H1 (cell line): Measurements from ENCODE around the gene DRC1. TPM values are rescaled to one million over a fixed set of nuclear protein-coding genes. Genes with fewer than 3 reads are reported as not detected.

ENCODE experiments used
- CTCF ChIA-PET: fragments of 300-600 bp; sonication (Branson Sonifier 250); formaldehyde crosslinking; loops from one replicate; lab custom pipeline; 2021; ENCODE audit not compliant: partially characterized antibody; lab: Charles Lee
- POLR2A ChIA-PET: fragments of 300-600 bp; sonication (Branson Sonifier 250); formaldehyde crosslinking; loops from one replicate; lab custom pipeline; 2021; ENCODE audit warnings: inconsistent platforms; ENCODE audit not compliant: partially characterized antibody; lab: Charles Lee
- DNase-seq, 2 experiments: peaks; one replicate each; pipeline versions ENCODE4 v3.0.0 to v3.0.0-alpha.2; 2010 to 2022; ENCODE audit warnings: low spot score in 2 of 2, low read depth in 1 of 2, mixed read lengths in 1 of 2
- FAIRE-seq: peaks from 2 replicates; lab custom pipeline; 2011; peaks lifted over from hg19 to GRCh38; lab: Jason Lieb, UNC
- H2AFZ ChIP-seq: 2 replicates; pipeline ENCODE4 v1.8.1; 2012; ENCODE audit warnings: low read length, inconsistent platforms
- H2AK5ac ChIP-seq: 2 replicates; pipeline ENCODE4 v1.6.1; 2013; ENCODE audit warnings: low read depth, low read length
- H2BK120ac ChIP-seq: replicated peaks from 2 replicates; pipeline ENCODE3; 2013; ENCODE audit warnings: low read depth, low read length, inconsistent platforms
- H2BK12ac ChIP-seq: 2 replicates; pipeline ENCODE4 v1.6.1; 2013; ENCODE audit warnings: low read depth, low read length
- H2BK15ac ChIP-seq: 2 replicates; pipeline ENCODE4 v1.6.1; 2013; ENCODE audit warnings: low read length
- H2BK20ac ChIP-seq: 2 replicates; pipeline ENCODE4 v1.6.1; 2013; ENCODE audit warnings: low read length
- H2BK5ac ChIP-seq: 2 replicates; pipeline ENCODE4 v1.6.1; 2013; ENCODE audit warnings: low read depth, low read length
- H3K14ac ChIP-seq: 2 replicates; pipeline ENCODE4 v1.6.1; 2013; ENCODE audit warnings: inconsistent platforms; ENCODE audit not compliant: insufficient read length
- H3K18ac ChIP-seq: 2 replicates; pipeline ENCODE4 v1.6.1; 2013; ENCODE audit warnings: low read length; ENCODE audit errors: extremely low read depth
- H3K23ac ChIP-seq: 2 replicates; pipeline ENCODE4 v1.6.1; 2013; ENCODE audit warnings: inconsistent platforms; ENCODE audit not compliant: insufficient read length
- H3K23me2 ChIP-seq: 2 replicates; pipeline ENCODE4 v1.6.1; 2013; ENCODE audit warnings: low read depth, low read length
- H3K27ac ChIP-seq: 2 replicates; pipeline ENCODE4 v1.6.1; 2011; ENCODE audit warnings: low read depth, low read length, inconsistent platforms
- H3K27me3 ChIP-seq, 4 experiments: replicated peaks in 1 of 4; 1 replicate in 1 of 4; 2 replicates in 3 of 4; pipeline versions ENCODE4 v1.6.1 to v1.8.1; 2011 to 2013; ENCODE audit warnings: low read length in 3 of 4, mild to moderate bottlenecking in 3 of 4, inconsistent platforms in 2 of 4, mixed read lengths in 2 of 4, moderate library complexity in 1 of 4; ENCODE audit not compliant: control insufficient read depth in 3 of 4, insufficient read depth in 3 of 4; ENCODE audit errors: extremely low read depth in 1 of 4
- H3K36me3 ChIP-seq, 4 experiments: 2 replicates each; pipeline versions ENCODE4 v1.6.1 to v1.8.1; 2011 to 2013; ENCODE audit warnings: mild to moderate bottlenecking in 4 of 4, low read length in 3 of 4, moderate library complexity in 2 of 4, control low read depth in 1 of 4, inconsistent platforms in 1 of 4; ENCODE audit not compliant: insufficient read depth in 4 of 4, control insufficient read depth in 2 of 4
- H3K4ac ChIP-seq: replicated peaks from 2 replicates; pipeline ENCODE3; 2013; ENCODE audit warnings: low read length, low read depth, mixed read lengths, inconsistent platforms; ENCODE audit not compliant: insufficient read length
- H3K4me1 ChIP-seq, 4 experiments: replicated peaks in 1 of 4; 1 replicate in 1 of 4; 2 replicates in 3 of 4; pipeline versions ENCODE4 v1.6.1 to v1.8.1; 2011 to 2013; ENCODE audit warnings: low read length in 3 of 4, inconsistent platforms in 2 of 4, mixed read lengths in 1 of 4; ENCODE audit not compliant: insufficient read depth in 4 of 4, control insufficient read depth in 3 of 4
- H3K4me2 ChIP-seq, 2 experiments: 2 replicates each; pipeline versions ENCODE4 v1.6.1 to v1.8.1; 2011 to 2013; ENCODE audit warnings: low read depth in 2 of 2, low read length in 2 of 2, control low read depth in 1 of 2, inconsistent platforms in 1 of 2, mild to moderate bottlenecking in 1 of 2; ENCODE audit not compliant: insufficient read depth in 1 of 2
- H3K4me3 ChIP-seq, 4 experiments: fragments of 200-600, 300-600 bp in 1 of 4; sonication (generic), shearing (Covaris generic), sonication (Bioruptor Twin) in 1 of 4; 2 replicates each; pipeline versions ENCODE4 v1.5.1 to v1.8.1; 2011 to 2016; ENCODE audit warnings: low read length in 4 of 4, low read depth in 3 of 4, control low read depth in 2 of 4, inconsistent platforms in 2 of 4, mild to moderate bottlenecking in 2 of 4, mixed read lengths in 1 of 4, moderate library complexity in 1 of 4; ENCODE audit not compliant: insufficient read depth in 2 of 4; ENCODE audit errors: extremely low read depth in 1 of 4
- H3K56ac ChIP-seq: replicated peaks from 2 replicates; pipeline ENCODE3; 2013; ENCODE audit warnings: low read depth, mild to moderate bottlenecking, mixed read lengths, low read length, inconsistent platforms; ENCODE audit not compliant: insufficient read length
- H3K79me1 ChIP-seq: 2 replicates; pipeline ENCODE4 v1.6.1; 2013; ENCODE audit warnings: low read depth, low read length, control low read depth
- H3K79me2 ChIP-seq, 2 experiments: 2 replicates each; pipeline versions ENCODE4 v1.6.1 to v1.8.1; 2012 to 2013; ENCODE audit warnings: low read length in 2 of 2, mild to moderate bottlenecking in 2 of 2, inconsistent platforms in 1 of 2; ENCODE audit not compliant: insufficient read depth in 2 of 2, control insufficient read depth in 1 of 2
- H3K9ac ChIP-seq, 4 experiments: replicated peaks in 1 of 4; 1 replicate in 1 of 4; 2 replicates in 3 of 4; pipeline versions ENCODE4 v1.6.1 to v1.8.1; 2011 to 2013; ENCODE audit warnings: low read depth in 3 of 4, low read length in 3 of 4, control low read depth in 2 of 4, mild to moderate bottlenecking in 2 of 4, moderate library complexity in 2 of 4, inconsistent platforms in 1 of 4; ENCODE audit errors: extremely low read depth in 1 of 4
- H3K9me3 ChIP-seq, 2 experiments: 2 replicates each; pipeline versions ENCODE4 v1.6.1 to v1.8.1; 2012 to 2013; ENCODE audit warnings: mild to moderate bottlenecking in 2 of 2, moderate library complexity in 2 of 2, control low read depth in 1 of 2, inconsistent platforms in 1 of 2, low read depth in 1 of 2, low read length in 1 of 2, mixed read lengths in 1 of 2; ENCODE audit not compliant: insufficient read depth in 2 of 2
- H4K20me1 ChIP-seq, 2 experiments: replicated peaks in 1 of 2; 2 replicates each; pipeline versions ENCODE3 to v1.8.1; 2011 to 2013; ENCODE audit warnings: inconsistent platforms in 2 of 2, low read length in 2 of 2, mild to moderate bottlenecking in 1 of 2; ENCODE audit not compliant: insufficient read depth in 2 of 2, control insufficient read depth in 1 of 2
- H4K5ac ChIP-seq: 2 replicates; pipeline ENCODE4 v1.6.1; 2013; ENCODE audit warnings: low read length, low read depth, mixed read lengths, inconsistent platforms; ENCODE audit not compliant: insufficient read length
- H4K8ac ChIP-seq: 2 replicates; pipeline ENCODE4 v1.8.0; 2013; ENCODE audit warnings: mild to moderate bottlenecking, moderate library complexity, low read length, inconsistent platforms; ENCODE audit not compliant: insufficient read depth; ENCODE audit errors: extremely low read depth
- H4K91ac ChIP-seq: replicated peaks from 2 replicates; pipeline ENCODE3; 2013; ENCODE audit warnings: low read length, mixed read lengths, inconsistent platforms; ENCODE audit not compliant: insufficient read length
- CHD1 ChIP-seq: IDR thresholded peaks from 2 replicates; pipeline ENCODE4 v1.6.1; 2012; ENCODE audit warnings: low read depth, low read length, improper control_type of control experiment
- RXRA ChIP-seq: IDR thresholded peaks from 2 replicates; pipeline ENCODE4 v1.6.1; 2011; ENCODE audit warnings: low read depth, mild to moderate bottlenecking, low read length, moderate library complexity; ENCODE audit not compliant: insufficient read depth
- WGBS, 2 experiments: shearing (Covaris generic) in 1 of 2; methylation state at CpG; one replicate each; pipeline versions ENCODE4 v1.1.6 to v1.1.7; 2013 to 2015; ENCODE audit warnings: low lambda C conversion rate in 2 of 2, mixed read lengths in 2 of 2, inconsistent platforms in 1 of 2, low coverage in 1 of 2, missing lambda C conversion rate in 1 of 2; ENCODE audit not compliant: insufficient replicate concordance in 2 of 2, insufficient coverage in 1 of 2, insufficient read length in 1 of 2; ENCODE audit errors: extremely low coverage in 1 of 2, missing lambda C conversion rate in 1 of 2; 5-methylcytosine and 5-hydroxymethylcytosine counted together
- polyA plus RNA-seq, 7 experiments: library from polyadenylated mRNA; depleted of rRNA in 3 of 7; stranded (reverse) in 5 of 7; unstranded in 2 of 7; fragments of >200 nt in 5 of 7; fragments of 200-250 nt in 2 of 7; gene quantifications; 1 replicate in 5 of 7; 2 replicates in 1 of 7; 4 replicates in 1 of 7; pipeline versions ENCODE4 v1.2.1 to v1.2.3, GENCODE V29; 2011 to 2013; ENCODE audit warnings: missing spikeins in 2 of 7, mixed read lengths in 2 of 7
- total RNA-seq: library from RNA; stranded (reverse); fragmentation: NEBNext Ultra II Directional; extraction: Animal tissue kit (Norgen Biotek cat#: 25700); gene quantifications from 2 replicates; pipeline ENCODE4 v1.2.1, GENCODE V29; 2021

The DRC1 gene
- total and polyA plus RNA-seq, 2 of the 8 experiments (the other 6 are each of a cell fraction or from before 2014, with no cell fraction given) = 0.08 TPM; not detected in 1

DNA sequence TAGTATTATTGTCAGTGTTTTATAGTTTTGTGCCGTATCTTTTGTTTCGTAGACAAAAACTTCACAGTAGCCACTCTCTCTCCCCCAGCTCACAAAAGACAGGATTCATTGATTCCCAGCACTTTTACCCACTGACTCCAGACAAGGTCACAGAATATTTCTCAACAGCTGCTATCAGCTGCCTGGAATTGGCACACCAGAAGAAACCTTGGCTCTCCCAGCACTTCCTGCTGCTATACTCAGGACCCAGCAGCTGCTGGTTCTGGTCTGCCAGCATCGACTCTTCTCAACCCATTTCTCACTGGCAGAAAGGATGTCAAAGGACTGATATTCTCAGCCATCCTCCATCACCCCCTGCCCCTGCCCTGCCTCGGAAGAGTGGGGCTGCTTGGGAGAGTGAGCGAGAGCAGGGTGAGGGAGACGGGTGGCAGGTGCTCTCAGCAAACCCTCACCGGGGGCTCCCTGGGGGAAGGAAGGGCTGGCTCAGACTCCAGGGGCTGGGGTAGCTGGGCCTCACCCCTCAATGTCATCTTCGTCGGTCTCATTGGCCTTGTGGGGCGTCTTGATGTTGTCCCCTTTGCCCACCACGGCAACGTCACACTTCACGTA, 82.3 kb downstream of the DRC1 start:
- H3K4me1 ChIP-seq = no peaks in the 10 kb centered on the region; a peak in 1 of 7 replicates
- H3K23me2 ChIP-seq = peaks cover 5% of the 10 kb centered on the region; the same call in 1 of the 2 replicates
- TF ChIP-seq CHD1 = no peak
- no peak for TF ChIP-seq RXRA
- H3K9ac ChIP-seq = no peak overlapping the region
- no peaks in the 10 kb centered on the region for H3K9me3 ChIP-seq
- no peak for FAIRE-seq
- H3K4ac ChIP-seq = no peak overlapping the region
- no peak overlapping the region for H3K27ac ChIP-seq
- CTCF ChIA-PET = interaction anchor here (1.0 to 3.4 kb wide), 6 partner anchors 11 to 20 kb away, joined by 3 to 14 read pairs (median 4); no protein-coding TSS in a partner anchor
- no peak overlapping the region for H2BK5ac ChIP-seq
- H3K4me2 ChIP-seq = no peak overlapping the region
- no peaks in the 10 kb centered on the region for H3K27me3 ChIP-seq
- no peak overlapping the region for H3K14ac ChIP-seq
- no peaks in the 10 kb centered on the region for H3K36me3 ChIP-seq
- DNase-seq = no peak
- H2BK12ac ChIP-seq = no peak overlapping the region
- H3K79me1 ChIP-seq = no peaks in the 10 kb centered on the region
- 91% methylated on average over 13 of the region's 13 CpGs; no CpG with 5 or more reads in 1 of the 2 experiments for WGBS, 2 experiments
- POLR2A ChIA-PET = no interaction called here
- no peak overlapping the region for H2BK20ac ChIP-seq
- no peak overlapping the region for H4K91ac ChIP-seq
- H2BK15ac ChIP-seq = no peak overlapping the region
- H3K79me2 ChIP-seq = no peaks in the 10 kb centered on the region
- no peak overlapping the region for H3K4me3 ChIP-seq
- H3K18ac ChIP-seq = no peak overlapping the region
- no peak overlapping the region for H3K23ac ChIP-seq
- H4K8ac ChIP-seq = no peak overlapping the region
- no peak overlapping the region for H2AFZ ChIP-seq
- H4K20me1 ChIP-seq = peaks cover 0 to 7% of the 10 kb centered on the region in 2 experiments
- no peak overlapping the region for H3K56ac ChIP-seq
- H2BK120ac ChIP-seq = no peak overlapping the region
- no peak overlapping the region for H4K5ac ChIP-seq
- H2AK5ac ChIP-seq = no peak overlapping the region
